HG03196 (cell line): ENCODE results near the gene SOS1.
"Not testable (repeated sequence)": the region's sequence is repeated elsewhere in the genome, so short reads cannot be mapped to it uniquely, and the experiment has no call there.

Experiments used
- ATAC-seq: cut with Tn5 transposase; IDR thresholded peaks from one replicate; pipeline ENCODE4 v1.9.1; 2021; ENCODE audit not compliant: unreplicated experiment

SOS1 gene

DNA sequence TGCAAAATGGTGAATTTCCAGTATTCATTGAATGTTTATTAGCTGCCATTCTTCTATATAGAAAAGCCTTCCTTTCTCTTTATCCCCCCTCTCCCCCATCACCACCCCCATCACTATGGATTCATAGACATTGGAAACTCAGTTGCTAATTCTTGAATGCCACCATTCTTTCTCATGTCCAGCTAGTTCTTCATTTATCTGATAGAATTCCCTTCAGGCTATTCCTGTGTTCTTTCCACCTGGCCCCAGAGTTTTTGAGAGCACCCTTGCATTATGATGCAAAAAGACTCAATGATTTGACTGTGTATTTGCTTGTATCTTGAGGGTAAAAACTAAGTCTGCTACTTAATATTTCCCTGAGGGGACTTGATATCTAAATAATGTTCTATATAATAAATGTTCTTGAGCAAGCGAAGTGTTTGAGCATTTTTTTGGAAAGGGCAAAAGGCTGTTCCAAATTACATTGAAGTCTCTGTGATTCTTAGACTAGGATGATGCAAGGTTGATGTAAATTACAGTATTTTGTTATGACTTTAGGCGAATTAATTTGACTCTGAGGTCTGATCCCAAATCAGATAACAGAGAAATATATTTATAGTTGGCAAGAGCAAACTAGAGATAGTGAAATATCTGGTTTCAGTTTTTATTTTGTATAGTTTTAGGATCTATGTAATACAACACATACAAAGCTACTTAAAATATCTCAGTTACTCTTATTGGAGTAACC lies 18.8 kb upstream of the SOS1 start:
- no peak for ATAC-seq

DNA sequence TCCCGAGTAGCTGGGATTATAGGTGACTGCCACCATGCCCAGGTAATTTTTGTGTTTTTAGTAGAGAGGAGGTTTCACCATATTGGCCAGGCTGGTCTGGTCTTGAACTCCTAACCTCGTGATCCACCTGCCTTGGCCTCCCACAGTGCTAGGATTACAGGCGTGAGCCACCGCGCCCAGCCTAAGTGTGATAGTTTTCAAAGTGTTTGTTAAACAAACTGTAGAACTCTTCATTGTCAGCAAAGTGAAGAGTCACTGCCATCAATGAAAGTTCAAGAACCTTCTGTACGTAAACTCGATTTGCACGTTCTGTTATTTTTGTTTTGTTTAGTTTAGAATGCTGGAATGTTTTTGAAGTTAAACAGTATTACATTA lies 18.0 kb upstream of the SOS1 start:
- no peak for ATAC-seq

- not testable (repeated sequence) for ATAC-seq
These were observed 17.5 kb upstream of the SOS1 start for GRCh38 chr2:39138187-39138836.

DNA sequence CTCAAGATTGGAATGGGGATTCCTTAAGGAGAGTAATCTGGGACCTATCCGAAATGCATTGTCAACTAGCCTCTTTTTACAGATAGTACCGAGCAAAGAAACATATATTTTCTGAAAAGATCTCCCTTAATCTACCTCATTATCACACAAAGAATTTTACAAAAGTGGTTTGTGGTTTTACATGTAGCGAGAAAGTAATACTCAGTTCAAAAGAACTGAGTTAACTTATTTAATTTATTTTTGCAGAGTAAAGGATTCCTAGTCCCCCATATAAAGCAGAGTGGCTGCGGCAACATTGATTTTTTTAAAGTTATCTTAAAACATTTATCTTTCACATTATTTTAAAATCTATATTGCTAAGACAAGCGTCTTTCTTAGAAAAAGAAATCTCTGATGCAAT lies 15.9 kb upstream of the SOS1 start:
- ATAC-seq = no peak

- no peak for ATAC-seq
These were observed 14.9 kb upstream of the SOS1 start for GRCh38 chr2:39135690-39136259.

GRCh38 chr2:39133215-39133851 lies 12.5 kb upstream of the SOS1 start:
- ATAC-seq = no peak

- ATAC-seq = peak; percentile 51
These were observed 8.1 kb upstream of the SOS1 start for GRCh38 chr2:39128919-39129391.

GRCh38 chr2:39127973-39128372 lies 7.1 kb upstream of the SOS1 start:
- ATAC-seq = peak; percentile 50

- no peak for ATAC-seq
These were observed 3.9 kb upstream of the SOS1 start for GRCh38 chr2:39124746-39125057.

GRCh38 chr2:39124000-39124745 lies 3.3 kb upstream of the SOS1 start:
- peak; percentile 55 for ATAC-seq

DNA sequence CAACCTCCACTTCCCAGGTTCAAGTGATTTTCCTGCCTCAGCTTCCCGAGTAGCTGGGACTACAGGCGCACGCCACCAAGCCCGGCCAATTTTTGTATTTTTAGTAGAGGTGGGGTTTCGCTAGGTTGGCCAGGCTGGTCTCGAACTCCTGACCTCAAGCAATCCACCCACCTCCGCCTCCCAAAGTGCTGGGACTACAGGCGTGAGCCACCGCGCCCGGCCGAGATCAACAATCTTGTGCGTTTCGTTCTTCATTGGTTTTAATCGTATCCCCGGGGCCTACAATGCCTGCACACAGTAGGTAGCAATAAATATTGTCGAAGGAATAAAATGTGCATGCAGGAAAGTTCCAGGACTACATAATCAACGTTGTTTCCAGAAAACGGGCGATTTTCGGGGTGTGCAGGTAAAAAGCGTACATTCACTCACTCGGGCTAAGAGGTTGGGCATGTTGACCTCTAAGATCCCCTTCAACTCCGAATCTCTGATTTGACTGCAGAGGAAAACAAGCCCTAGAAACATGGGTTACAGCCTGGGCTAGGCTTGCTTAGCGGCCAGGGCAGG lies 2.7 kb upstream of the SOS1 start:
- ATAC-seq = no peak

GRCh38 chr2:39121523-39122063 lies 742 bp upstream of the SOS1 start:
- ATAC-seq = no peak

DNA sequence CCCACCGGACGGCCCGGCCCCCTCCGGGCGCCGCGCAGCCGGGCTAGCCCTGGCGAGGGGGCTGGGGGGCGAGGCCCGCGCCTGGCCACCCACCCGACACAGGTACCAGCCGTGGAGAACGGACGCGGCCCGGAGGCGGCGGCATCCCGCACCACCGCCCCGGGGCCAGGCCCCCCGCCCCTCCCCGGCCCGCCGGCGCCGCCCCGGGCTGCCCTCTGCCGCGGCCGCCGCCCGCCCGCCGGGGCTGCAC lies 405 bp downstream of the SOS1 start:
- ATAC-seq = peak; percentile 13

DNA sequence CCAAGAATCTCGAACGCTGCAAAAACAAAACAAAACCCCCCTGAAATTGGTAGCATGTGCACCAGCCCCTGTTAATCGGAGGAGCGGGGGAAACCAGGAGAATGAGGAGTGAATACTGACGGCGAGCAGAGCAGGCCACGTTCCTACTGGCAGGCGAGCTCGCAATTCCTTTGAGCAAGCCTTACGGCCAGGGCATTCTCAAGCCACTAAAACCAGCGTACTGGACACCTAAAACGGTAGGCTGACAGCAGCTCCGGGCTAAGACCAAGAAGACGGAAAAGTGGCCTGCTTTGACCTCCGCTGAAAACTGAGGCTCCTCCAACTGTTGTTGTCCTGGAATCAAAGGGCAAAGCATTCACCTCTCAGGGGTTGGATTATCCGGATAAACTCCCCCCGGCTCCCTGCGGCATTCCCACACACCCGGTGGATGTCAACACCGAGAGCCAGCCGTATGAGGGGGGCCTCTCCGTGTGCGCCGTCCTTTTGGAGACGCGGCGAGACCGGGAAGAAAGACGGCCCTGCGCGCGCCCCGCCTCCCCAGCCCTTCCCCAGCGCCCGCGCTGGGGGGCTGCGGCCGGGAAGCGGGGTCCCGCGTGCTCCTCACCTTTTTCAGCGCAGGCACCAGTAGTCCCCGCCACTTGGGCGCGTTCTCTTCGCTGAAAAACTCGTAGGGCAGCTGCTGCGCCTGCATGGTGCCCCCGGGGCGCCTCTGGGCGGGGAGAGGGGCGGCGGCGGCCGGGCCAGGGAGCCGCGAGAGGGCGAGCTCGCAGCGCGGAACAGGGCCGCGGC lies 925 bp downstream of the SOS1 start:
- ATAC-seq = peak; percentile 37

GRCh38 chr2:39118786-39119499 lies 1.9 kb downstream of the SOS1 start:
- no peak for ATAC-seq

- no peak for ATAC-seq
These were observed 5.3 kb downstream of the SOS1 start for GRCh38 chr2:39115556-39115955.

GRCh38 chr2:39114771-39115170 lies 6.1 kb downstream of the SOS1 start:
- ATAC-seq = no peak

DNA sequence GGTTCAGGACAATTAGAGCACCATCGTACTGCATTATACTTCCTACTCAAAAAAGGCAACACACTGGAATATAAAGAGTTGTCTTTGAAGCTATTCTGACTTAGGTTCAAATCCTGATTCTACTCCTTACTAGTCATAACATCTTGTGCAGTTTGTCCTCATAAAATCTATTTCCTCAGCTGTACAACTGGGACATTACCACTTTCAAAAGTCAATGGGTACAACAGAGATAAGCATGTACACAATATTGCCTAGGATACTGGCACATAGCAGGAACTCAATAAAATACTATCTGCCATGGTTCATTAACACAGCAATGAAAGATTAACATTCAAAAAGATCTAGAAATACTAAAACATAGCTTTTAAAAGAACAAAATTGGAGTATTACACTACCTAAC lies 11.3 kb downstream of the SOS1 start:
- no peak for ATAC-seq

DNA sequence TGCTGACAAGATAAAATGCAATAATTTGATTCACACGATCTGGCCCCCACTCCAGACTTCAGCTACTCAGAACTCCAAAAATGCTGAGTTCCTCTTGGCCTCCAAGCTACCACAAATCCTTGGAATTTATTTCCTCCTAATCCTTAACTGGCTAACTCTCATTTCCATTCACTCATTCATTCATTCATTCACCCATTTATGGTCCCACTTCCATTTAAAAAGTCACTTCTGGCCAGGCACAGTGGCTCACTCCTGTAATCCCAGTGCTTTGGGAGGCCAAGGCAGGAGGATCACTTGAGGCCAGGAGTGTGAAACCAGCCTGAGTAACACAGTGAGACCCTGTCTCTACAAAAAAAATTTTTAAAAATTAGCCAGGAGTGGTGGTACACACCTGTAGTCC lies 12.5 kb downstream of the SOS1 start:
- ATAC-seq = no peak
